ENCODE data around the gene DYRK1B. TPM values are rescaled to one million over a fixed set of nuclear protein-coding genes. Genes with fewer than 3 reads are reported as not detected.

Gene DYRK1B
- total and polyA plus RNA-seq, 2 experiments from 2014 or later: 6.5 to 8.6 TPM

GRCh38 chr19:39871362-39871761, 37.4 kb upstream of the DYRK1B start:
- no peak for DNase-seq (ENCODE audit: low spot score)

More at GRCh38 chr19:39871362-39871761, 37.4 kb upstream of the DYRK1B start:
- ATAC-seq: no peak
- Histone ChIP-seq H3K4me1 (ENCODE audit: insufficient read depth) (no peaks in the 10 kb centered on the region), H3F3A (replicated peaks; ENCODE audit: low read depth) (no peaks in the 10 kb centered on the region), H3K27me3 (ENCODE audit: insufficient read depth) (no peaks in the 10 kb centered on the region), H3K79me2 (replicated peaks; ENCODE audit: insufficient read depth) (no peaks in the 10 kb centered on the region), H3K4me2 (no peak overlapping the region), H3K36me3 (ENCODE audit: insufficient read depth) (no peaks in the 10 kb centered on the region), H3K9me2 (ENCODE audit: insufficient read depth) (no peaks in the 10 kb centered on the region), H3K4me3 (no peak overlapping the region), H3K27ac (ENCODE audit: low read depth) (no peak overlapping the region), H2AFZ (no peak overlapping the region), H4K20me1 (replicated peaks; ENCODE audit: insufficient read depth) (no peaks in the 10 kb centered on the region)
- Mint-ChIP-seq H3K27me3 (ENCODE audit: insufficient read depth, low read depth, poor library complexity) (peaks cover 10% of the 10 kb centered on the region), H3K9me3 (no peaks in the 10 kb centered on the region), H3K4me1 (peaks cover 8% of the 10 kb centered on the region), H3K36me3 (ENCODE audit: low read depth) (no peaks in the 10 kb centered on the region), H3K27ac (no peak overlapping the region), H3K4me3 (no peak overlapping the region)
- no peak for TF ChIP-seq JUNB (IDR thresholded peaks at IDR 0.05; ENCODE audit: unreplicated experiment)
- TF ChIP-seq EZH2 (IDR thresholded peaks at IDR 0.05; ENCODE audit: low read depth, unreplicated experiment): no peak
- no peak for TF ChIP-seq POLR2AphosphoS5 (IDR thresholded peaks at IDR 0.05; ENCODE audit: low read depth)
- no peak for TF ChIP-seq ZNF114 (CRISPR knock-in tag; IDR thresholded peaks at IDR 0.05)
- no peak for TF ChIP-seq ZNF331 (CRISPR knock-in tag; IDR thresholded peaks at IDR 0.05; ENCODE audit: low read depth)
- TF ChIP-seq NANOG (IDR thresholded peaks at IDR 0.05; ENCODE audit: borderline replicate concordance): no peak
- no peak for TF ChIP-seq REST (IDR thresholded peaks at IDR 0.05; ENCODE audit: unreplicated experiment)
- TF ChIP-seq CTCF (conservative IDR thresholded peaks at IDR 0.05; ENCODE audit: low read depth in 2 of 2): no peak

Measured in GM23338 (cell line).